NB4 (cell line): Measurements from ENCODE around the gene ADSS1.

ENCODE experiments used
- MYC ChIP-seq: IDR thresholded peaks from 2 replicates; pipeline ENCODE4 v1.6.1; 2011; ENCODE audit warnings: low read depth, low read length
- POLR2A ChIP-seq: IDR thresholded peaks from 2 replicates; pipeline ENCODE4 v1.6.1; 2011; ENCODE audit warnings: mild to moderate bottlenecking; ENCODE audit not compliant: insufficient read length; ENCODE audit errors: extremely low read depth
- TF ChIP-seq, protein P1 (sequence below): IDR thresholded peaks from one replicate; pipeline ENCODE4 v1.5.1; 2012; ENCODE audit warnings: low read depth, low read length
- TF ChIP-seq, protein P2 (sequence below): IDR thresholded peaks from 2 replicates; pipeline ENCODE4 v1.6.1; 2011; ENCODE audit warnings: low read depth, low read length

DNA sequence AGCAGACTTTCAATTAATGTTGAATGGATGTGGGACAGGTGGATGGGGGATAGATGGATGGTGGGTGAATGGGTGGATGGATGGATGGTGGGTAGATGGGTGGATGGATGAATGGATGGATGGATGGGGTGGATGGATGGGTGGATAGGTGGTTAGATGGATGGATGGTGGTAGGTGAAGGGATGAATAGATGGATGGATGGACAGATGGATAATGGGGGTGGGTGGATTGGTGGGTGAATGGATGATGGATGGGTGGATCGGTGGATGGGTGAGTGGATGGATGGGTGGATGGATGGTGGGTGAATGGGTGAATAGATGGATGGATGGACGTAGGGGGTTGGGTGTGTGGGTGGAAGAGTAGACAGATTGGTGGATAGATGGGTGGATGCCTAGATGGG is 48.6 kb upstream of the ADSS1 start:
- TF ChIP-seq, protein P1, sequence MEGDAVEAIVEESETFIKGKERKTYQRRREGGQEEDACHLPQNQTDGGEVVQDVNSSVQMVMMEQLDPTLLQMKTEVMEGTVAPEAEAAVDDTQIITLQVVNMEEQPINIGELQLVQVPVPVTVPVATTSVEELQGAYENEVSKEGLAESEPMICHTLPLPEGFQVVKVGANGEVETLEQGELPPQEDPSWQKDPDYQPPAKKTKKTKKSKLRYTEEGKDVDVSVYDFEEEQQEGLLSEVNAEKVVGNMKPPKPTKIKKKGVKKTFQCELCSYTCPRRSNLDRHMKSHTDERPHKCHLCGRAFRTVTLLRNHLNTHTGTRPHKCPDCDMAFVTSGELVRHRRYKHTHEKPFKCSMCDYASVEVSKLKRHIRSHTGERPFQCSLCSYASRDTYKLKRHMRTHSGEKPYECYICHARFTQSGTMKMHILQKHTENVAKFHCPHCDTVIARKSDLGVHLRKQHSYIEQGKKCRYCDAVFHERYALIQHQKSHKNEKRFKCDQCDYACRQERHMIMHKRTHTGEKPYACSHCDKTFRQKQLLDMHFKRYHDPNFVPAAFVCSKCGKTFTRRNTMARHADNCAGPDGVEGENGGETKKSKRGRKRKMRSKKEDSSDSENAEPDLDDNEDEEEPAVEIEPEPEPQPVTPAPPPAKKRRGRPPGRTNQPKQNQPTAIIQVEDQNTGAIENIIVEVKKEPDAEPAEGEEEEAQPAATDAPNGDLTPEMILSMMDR, result no peak
- TF ChIP-seq, protein P2, sequence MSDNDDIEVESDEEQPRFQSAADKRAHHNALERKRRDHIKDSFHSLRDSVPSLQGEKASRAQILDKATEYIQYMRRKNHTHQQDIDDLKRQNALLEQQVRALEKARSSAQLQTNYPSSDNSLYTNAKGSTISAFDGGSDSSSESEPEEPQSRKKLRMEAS, result no peak
- no peak for TF ChIP-seq POLR2A
- TF ChIP-seq MYC, result no peak
